ENCODE results near the gene HLTF. TPM values are rescaled to one million over a fixed set of nuclear protein-coding genes. Genes with fewer than 3 reads are reported as not detected.
A peak's percentile ranks its signal among the peaks of the same experiment; 100 is the strongest.

HLTF gene
- total and polyA plus RNA-seq, 2 of the 13 experiments (the other 11 are each of a cell fraction or from before 2014, with no cell fraction given): 12.0 to 22.9 TPM

DNA sequence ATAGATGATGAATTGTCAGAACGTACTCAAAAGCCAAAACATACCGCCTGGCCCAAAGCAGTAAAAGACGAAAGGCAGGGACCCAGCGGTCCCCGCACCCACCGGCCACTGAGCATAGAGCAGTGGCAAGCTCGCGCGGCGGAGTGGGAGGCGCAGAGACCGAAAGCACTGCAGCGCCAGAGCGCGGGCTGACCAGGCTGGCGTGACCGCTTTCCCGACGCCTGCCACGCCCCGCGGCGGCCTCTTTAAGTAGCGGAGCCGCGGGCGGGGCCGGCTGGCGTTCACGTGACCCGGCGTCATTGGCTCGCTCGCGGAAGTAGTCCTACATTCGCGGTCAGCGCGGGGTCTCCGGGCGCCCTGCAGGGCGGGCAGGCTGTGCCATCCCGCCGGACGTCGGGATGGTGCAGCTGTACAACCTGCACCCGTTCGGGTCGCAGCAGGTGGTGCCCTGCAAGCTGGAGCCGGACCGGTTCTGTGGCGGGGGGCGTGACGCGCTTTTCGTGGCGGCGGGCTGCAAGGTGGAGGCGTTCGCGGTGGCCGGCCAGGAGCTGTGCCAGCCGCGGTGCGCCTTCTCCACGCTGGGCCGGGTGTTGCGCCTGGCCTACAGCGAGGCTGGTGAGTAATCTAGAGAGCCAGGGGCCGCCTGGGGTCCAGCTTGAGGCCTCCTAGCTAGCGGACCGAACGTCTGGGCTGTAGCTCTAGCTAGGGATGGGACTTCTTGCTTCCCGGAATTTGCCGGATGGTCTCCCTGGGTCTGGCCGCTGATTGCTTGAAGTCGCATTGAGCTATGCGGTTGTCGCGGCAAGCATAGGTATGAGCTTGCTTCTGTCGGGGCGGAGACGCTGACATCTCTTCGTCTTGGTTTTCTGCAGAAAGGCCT, 43.2 kb upstream of the HLTF start, which contains the start of gene HPS3 (continued):
- TF ChIP-seq, protein P1, sequence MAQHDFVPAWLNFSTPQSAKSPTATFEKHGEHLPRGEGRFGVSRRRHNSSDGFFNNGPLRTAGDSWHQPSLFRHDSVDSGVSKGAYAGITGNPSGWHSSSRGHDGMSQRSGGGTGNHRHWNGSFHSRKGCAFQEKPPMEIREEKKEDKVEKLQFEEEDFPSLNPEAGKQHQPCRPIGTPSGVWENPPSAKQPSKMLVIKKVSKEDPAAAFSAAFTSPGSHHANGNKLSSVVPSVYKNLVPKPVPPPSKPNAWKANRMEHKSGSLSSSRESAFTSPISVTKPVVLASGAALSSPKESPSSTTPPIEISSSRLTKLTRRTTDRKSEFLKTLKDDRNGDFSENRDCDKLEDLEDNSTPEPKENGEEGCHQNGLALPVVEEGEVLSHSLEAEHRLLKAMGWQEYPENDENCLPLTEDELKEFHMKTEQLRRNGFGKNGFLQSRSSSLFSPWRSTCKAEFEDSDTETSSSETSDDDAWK (CRISPR knock-in tag; IDR thresholded peaks at IDR 0.05): no peak
- TF ChIP-seq U2AF2 (IDR thresholded peaks at IDR 0.05; ENCODE audit: low read depth, low read length) (no peak), ONECUT2 (CRISPR knock-in tag; IDR thresholded peaks at IDR 0.05) (no peak), NKX3-1 (CRISPR knock-in tag; IDR thresholded peaks at IDR 0.05) (peak; percentile 86), ZNF225 (CRISPR knock-in tag; IDR thresholded peaks at IDR 0.05) (no peak; the same call in 1 of the 2 replicates), SP140L (CRISPR knock-in tag; IDR thresholded peaks at IDR 0.05; ENCODE audit: borderline replicate concordance) (no peak; the same call in 1 of the 2 replicates), JUN (CRISPR knock-in tag; IDR thresholded peaks at IDR 0.05) (no peak), ZNF501 (CRISPR knock-in tag; IDR thresholded peaks at IDR 0.05) (peak; percentile 96), SRSF1 (optimal IDR thresholded peaks at IDR 0.05; ENCODE audit: low read depth, low read length) (peak; percentile 62), RBAK (CRISPR knock-in tag; IDR thresholded peaks at IDR 0.05) (no peak), KMT2A (CRISPR knock-in tag; IDR thresholded peaks at IDR 0.05) (peak; percentile 94), ISL2 (CRISPR knock-in tag; IDR thresholded peaks at IDR 0.05) (peak; percentile 55), KDM5B (CRISPR knock-in tag; IDR thresholded peaks at IDR 0.05; ENCODE audit: borderline replicate concordance) (peak; percentile 98), PAX8 (CRISPR knock-in tag; IDR thresholded peaks at IDR 0.05; ENCODE audit: borderline replicate concordance) (peak; percentile 81; the same call in 1 of the 2 replicates), EHMT2 (IDR thresholded peaks at IDR 0.05; ENCODE audit: borderline replicate concordance, low read depth, low read length) (no peak), FOXK2 (IDR thresholded peaks at IDR 0.05) (no peak), RNF2 (conservative IDR thresholded peaks at IDR 0.05; ENCODE audit: low read depth) (peak; percentile 50; the same call in 1 of the 2 replicates)
- TF ChIP-seq, protein P2, sequence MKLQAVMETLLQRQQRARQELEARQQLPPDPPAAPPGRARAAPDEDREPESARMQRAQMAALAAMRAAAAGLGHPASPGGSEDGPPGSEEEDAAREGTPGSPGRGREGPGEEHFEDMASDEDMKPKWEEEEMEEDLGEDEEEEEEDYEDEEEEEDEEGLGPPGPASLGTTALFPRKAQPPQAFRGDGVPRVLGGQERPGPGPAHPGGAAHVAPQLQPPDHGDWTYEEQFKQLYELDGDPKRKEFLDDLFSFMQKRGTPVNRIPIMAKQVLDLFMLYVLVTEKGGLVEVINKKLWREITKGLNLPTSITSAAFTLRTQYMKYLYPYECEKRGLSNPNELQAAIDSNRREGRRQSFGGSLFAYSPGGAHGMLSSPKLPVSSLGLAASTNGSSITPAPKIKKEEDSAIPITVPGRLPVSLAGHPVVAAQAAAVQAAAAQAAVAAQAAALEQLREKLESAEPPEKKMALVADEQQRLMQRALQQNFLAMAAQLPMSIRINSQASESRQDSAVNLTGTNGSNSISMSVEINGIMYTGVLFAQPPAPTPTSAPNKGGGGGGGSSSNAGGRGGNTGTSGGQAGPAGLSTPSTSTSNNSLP (IDR thresholded peaks at IDR 0.05; ENCODE audit: low read depth, low read length): no peak
- TF ChIP-seq, protein P3, sequence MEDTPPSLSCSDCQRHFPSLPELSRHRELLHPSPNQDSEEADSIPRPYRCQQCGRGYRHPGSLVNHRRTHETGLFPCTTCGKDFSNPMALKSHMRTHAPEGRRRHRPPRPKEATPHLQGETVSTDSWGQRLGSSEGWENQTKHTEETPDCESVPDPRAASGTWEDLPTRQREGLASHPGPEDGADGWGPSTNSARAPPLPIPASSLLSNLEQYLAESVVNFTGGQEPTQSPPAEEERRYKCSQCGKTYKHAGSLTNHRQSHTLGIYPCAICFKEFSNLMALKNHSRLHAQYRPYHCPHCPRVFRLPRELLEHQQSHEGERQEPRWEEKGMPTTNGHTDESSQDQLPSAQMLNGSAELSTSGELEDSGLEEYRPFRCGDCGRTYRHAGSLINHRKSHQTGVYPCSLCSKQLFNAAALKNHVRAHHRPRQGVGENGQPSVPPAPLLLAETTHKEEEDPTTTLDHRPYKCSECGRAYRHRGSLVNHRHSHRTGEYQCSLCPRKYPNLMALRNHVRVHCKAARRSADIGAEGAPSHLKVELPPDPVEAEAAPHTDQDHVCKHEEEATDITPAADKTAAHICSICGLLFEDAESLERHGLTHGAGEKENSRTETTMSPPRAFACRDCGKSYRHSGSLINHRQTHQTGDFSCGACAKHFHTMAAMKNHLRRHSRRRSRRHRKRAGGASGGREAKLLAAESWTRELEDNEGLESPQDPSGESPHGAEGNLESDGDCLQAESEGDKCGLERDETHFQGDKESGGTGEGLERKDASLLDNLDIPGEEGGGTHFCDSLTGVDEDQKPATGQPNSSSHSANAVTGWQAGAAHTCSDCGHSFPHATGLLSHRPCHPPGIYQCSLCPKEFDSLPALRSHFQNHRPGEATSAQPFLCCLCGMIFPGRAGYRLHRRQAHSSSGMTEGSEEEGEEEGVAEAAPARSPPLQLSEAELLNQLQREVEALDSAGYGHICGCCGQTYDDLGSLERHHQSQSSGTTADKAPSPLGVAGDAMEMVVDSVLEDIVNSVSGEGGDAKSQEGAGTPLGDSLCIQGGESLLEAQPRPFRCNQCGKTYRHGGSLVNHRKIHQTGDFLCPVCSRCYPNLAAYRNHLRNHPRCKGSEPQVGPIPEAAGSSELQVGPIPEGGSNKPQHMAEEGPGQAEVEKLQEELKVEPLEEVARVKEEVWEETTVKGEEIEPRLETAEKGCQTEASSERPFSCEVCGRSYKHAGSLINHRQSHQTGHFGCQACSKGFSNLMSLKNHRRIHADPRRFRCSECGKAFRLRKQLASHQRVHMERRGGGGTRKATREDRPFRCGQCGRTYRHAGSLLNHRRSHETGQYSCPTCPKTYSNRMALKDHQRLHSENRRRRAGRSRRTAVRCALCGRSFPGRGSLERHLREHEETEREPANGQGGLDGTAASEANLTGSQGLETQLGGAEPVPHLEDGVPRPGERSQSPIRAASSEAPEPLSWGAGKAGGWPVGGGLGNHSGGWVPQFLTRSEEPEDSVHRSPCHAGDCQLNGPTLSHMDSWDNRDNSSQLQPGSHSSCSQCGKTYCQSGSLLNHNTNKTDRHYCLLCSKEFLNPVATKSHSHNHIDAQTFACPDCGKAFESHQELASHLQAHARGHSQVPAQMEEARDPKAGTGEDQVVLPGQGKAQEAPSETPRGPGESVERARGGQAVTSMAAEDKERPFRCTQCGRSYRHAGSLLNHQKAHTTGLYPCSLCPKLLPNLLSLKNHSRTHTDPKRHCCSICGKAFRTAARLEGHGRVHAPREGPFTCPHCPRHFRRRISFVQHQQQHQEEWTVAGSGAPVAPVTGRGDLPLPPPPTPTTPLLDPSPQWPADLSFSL (CRISPR knock-in tag; IDR thresholded peaks at IDR 0.05): no peak
